PC-9 (cell line): ENCODE results near the gene CRELD2. TPM values are rescaled to one million over a fixed set of nuclear protein-coding genes. Genes with fewer than 3 reads are reported as not detected.

Source experiments
- BruUV-seq: library from RNA; stranded (reverse); fragments of 400-500 nt; replicated peaks from 2 replicates; lab custom pipeline; 2021; lab: Mats Ljungman, UMichigan
- CTCF ChIA-PET: fragments of 300-600 bp; sonication (Branson Sonifier 250); formaldehyde crosslinking; loops from one replicate; lab custom pipeline; 2022; ENCODE audit warnings: antibody characterized with exemption; lab: Charles Lee
- POLR2A ChIA-PET: fragments of 300-600 bp; sonication (Branson Sonifier 250); formaldehyde crosslinking; loops from one replicate; lab custom pipeline; 2022; ENCODE audit warnings: antibody characterized with exemption; ENCODE audit not compliant: unreplicated experiment; lab: Charles Lee
- DNase-seq, 2 experiments: peaks; one replicate each; pipeline versions ENCODE4 v3.0.0 to v3.0.0-alpha.2; 2015 to 2022; ENCODE audit warnings: mixed read lengths in 1 of 2
- H2AFZ ChIP-seq: fragments of 200-600 bp; sonication (generic); 2 replicates; pipeline ENCODE4 v1.8.1; 2017; ENCODE audit warnings: antibody characterized with exemption
- H3F3A ChIP-seq: fragments of 200-600 bp; sonication (generic); 2 replicates; pipeline ENCODE4 v1.8.1; 2017; ENCODE audit warnings: antibody characterized with exemption, mild to moderate bottlenecking, low read depth; ENCODE audit not compliant: insufficient read depth
- H3K27ac ChIP-seq: fragments of 200-600 bp; sonication (generic); 2 replicates; pipeline ENCODE4 v1.6.1; 2016; ENCODE audit warnings: mixed run types
- H3K27me3 ChIP-seq: fragments of 200-600 bp; sonication (generic); 2 replicates; pipeline ENCODE4 v1.6.1; 2016; ENCODE audit warnings: low read depth, mixed run types; ENCODE audit not compliant: insufficient read depth
- H3K36me3 ChIP-seq: fragments of 200-600 bp; sonication (generic); 2 replicates; pipeline ENCODE4 v1.6.1; 2016; ENCODE audit warnings: low read depth, mixed run types
- H3K4me1 ChIP-seq: fragments of 200-600 bp; sonication (generic); replicated peaks from 2 replicates; pipeline ENCODE4 v1.6.1; 2016; ENCODE audit warnings: mixed run types; ENCODE audit not compliant: insufficient read depth
- H3K4me2 ChIP-seq: fragments of 200-600 bp; sonication (generic); 2 replicates; pipeline ENCODE4 v1.6.1; 2017; ENCODE audit warnings: mixed run types
- H3K4me3 ChIP-seq: fragments of 200-600 bp; sonication (generic); 2 replicates; pipeline ENCODE4 v1.6.1; 2016; ENCODE audit warnings: mixed run types
- H3K79me2 ChIP-seq: fragments of 200-600 bp; sonication (generic); 2 replicates; pipeline ENCODE4 v1.6.1; 2017; ENCODE audit warnings: low read depth, mixed run types
- H3K9me2 ChIP-seq: fragments of 200-600 bp; sonication (generic); 2 replicates; pipeline ENCODE4 v1.8.1; 2017; ENCODE audit warnings: mild to moderate bottlenecking; ENCODE audit not compliant: insufficient read depth
- H3K9me3 ChIP-seq: fragments of 200-600 bp; sonication (generic); 2 replicates; pipeline ENCODE4 v1.8.1; 2016; ENCODE audit warnings: low read depth; ENCODE audit not compliant: insufficient read depth
- H4K20me1 ChIP-seq: fragments of 200-600 bp; sonication (generic); 2 replicates; pipeline ENCODE4 v1.8.1; 2017; ENCODE audit not compliant: insufficient read depth
- CTCF ChIP-seq: fragments of 200-600 bp; sonication (generic); conservative IDR thresholded peaks from 2 replicates; pipeline ENCODE4 v1.6.1; 2017; ENCODE audit warnings: mixed run types, antibody characterized with exemption, mild to moderate bottlenecking, moderate library complexity
- EZH2 ChIP-seq: fragments of 200-600 bp; sonication (generic); IDR thresholded peaks from 2 replicates; pipeline ENCODE4 v1.8.0; 2017; ENCODE audit warnings: antibody characterized with exemption, low read depth
- intact Hi-C: fragments of 100-400 bp; cut with micrococcal nuclease; formaldehyde crosslinking; loops from one replicate; pipeline ENCODE4 v1.10.0; 2022; ENCODE audit not compliant: unreplicated experiment
- total RNA-seq: library from RNA; stranded (reverse); gene quantifications from 2 replicates; pipeline ENCODE4 v1.2.3, GENCODE V29; 2021

CRELD2 gene
- total RNA-seq, 1 experiment from 2014 or later = 30.7 TPM

GRCh38 chr22:49922926-49923325, 4.5 kb downstream of the CRELD2 start:
- H3K9me3 ChIP-seq = no peaks in the 10 kb centered on the region
- DNase-seq = no peak
- peaks cover 9% of the 10 kb centered on the region; the same call in 1 of the 2 replicates for H3K4me1 ChIP-seq
- H3K27me3 ChIP-seq = no peaks in the 10 kb centered on the region
- H3K4me2 ChIP-seq = no peak overlapping the region
- CTCF ChIA-PET = no interaction called here
- TF ChIP-seq EZH2 (no peak), CTCF (no peak)
- no peak overlapping the region for H3K4me3 ChIP-seq
- intact Hi-C loops = no loop called here
- no peaks in the 10 kb centered on the region; the same call in 1 of the 2 replicates for H4K20me1 ChIP-seq
- POLR2A ChIA-PET = no interaction called here
- H3K9me2 ChIP-seq = no peaks in the 10 kb centered on the region
- H2AFZ ChIP-seq = no peak overlapping the region
- H3F3A ChIP-seq = peaks cover 24% of the 10 kb centered on the region
- no peaks in the 10 kb centered on the region for H3K36me3 ChIP-seq
- no peak overlapping the region for H3K27ac ChIP-seq
- BruUV-seq = no TSS peak
- no peaks in the 10 kb centered on the region for H3K79me2 ChIP-seq

- H3K36me3 ChIP-seq = no peaks in the 10 kb centered on the region
- no peak overlapping the region for H2AFZ ChIP-seq
- H3K4me1 ChIP-seq = peaks cover 9% of the 10 kb centered on the region; the same call in 1 of the 2 replicates
- no peaks in the 10 kb centered on the region for H3K79me2 ChIP-seq
- no peaks in the 10 kb centered on the region for H3K9me2 ChIP-seq
- intact Hi-C loops = no loop called here
- no peaks in the 10 kb centered on the region for H3K9me3 ChIP-seq
- CTCF ChIA-PET = no interaction called here
- H3F3A ChIP-seq = peaks cover 29% of the 10 kb centered on the region
- POLR2A ChIA-PET = no interaction called here
- TF ChIP-seq EZH2 (no peak), CTCF (peak; percentile 38; the same call in 1 of the 2 replicates)
- DNase-seq = no peak
- BruUV-seq = no TSS peak
- no peaks in the 10 kb centered on the region for H3K27me3 ChIP-seq
- no peak overlapping the region for H3K4me3 ChIP-seq
- no peak overlapping the region for H3K27ac ChIP-seq
- no peak overlapping the region for H3K4me2 ChIP-seq
- no peaks in the 10 kb centered on the region; the same call in 1 of the 2 replicates for H4K20me1 ChIP-seq
Observed at GRCh38 chr22:49923445-49923844, 5.0 kb downstream of the CRELD2 start.

- POLR2A ChIA-PET = no interaction called here
- no TSS peak for BruUV-seq
Observed at GRCh38 chr22:49924113-49924833, 5.8 kb downstream of the CRELD2 start.

More at GRCh38 chr22:49924113-49924833, 5.8 kb downstream of the CRELD2 start:
- Histone ChIP-seq H3K9me3 (no peaks in the 10 kb centered on the region), H3K4me3 (no peak overlapping the region), H4K20me1 (no peaks in the 10 kb centered on the region; the same call in 1 of the 2 replicates), H3K9me2 (no peaks in the 10 kb centered on the region), H3K4me2 (no peak overlapping the region), H2AFZ (no peak overlapping the region), H3F3A (peaks cover 29% of the 10 kb centered on the region), H3K27me3 (no peaks in the 10 kb centered on the region), H3K79me2 (no peaks in the 10 kb centered on the region), H3K27ac (no peak overlapping the region), H3K4me1 (peaks cover 4% of the 10 kb centered on the region; the same call in 1 of the 2 replicates), H3K36me3 (no peaks in the 10 kb centered on the region)
- DNase-seq = no peak
- intact Hi-C loops = no loop called here
- no peak for TF ChIP-seq EZH2
- no peak for TF ChIP-seq CTCF
- CTCF ChIA-PET = no interaction called here
